ENCODE data around the gene PDE4D.

Gene PDE4D

DNA sequence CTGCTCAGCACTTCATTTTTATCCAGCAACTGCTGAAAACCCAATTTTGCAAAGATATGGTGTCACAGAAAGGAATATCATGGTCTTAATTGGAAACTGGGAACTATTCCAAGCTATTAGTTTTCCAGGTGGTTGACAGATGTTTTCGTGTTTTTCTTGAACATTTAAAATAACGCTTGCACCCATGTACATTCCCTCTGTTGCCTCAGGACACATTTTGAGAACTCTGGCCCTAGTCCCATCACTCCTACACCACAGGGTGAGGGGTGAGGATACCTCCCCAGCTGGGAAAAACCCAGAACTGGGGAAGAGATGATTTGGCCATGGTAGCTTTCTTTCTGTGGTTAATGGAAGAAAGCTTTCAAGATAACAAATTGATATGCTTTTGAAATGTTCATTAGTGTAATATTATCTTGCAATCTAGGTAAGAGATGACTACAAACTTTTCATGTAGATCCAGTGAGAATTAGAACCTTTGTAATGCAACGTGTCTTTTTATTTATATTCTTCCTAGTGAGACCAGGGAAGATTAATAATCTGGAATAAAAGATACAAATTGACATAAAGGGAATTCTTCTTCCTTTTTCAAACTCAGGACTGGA is 683.7 kb downstream of the PDE4D start:
- no peak for DNase-seq (ENCODE audit: low read depth, low spot score)

GRCh38 chr5:59208474-59208873 is 685.1 kb downstream of the PDE4D start:
- no peak for DNase-seq (ENCODE audit: low read depth, low spot score)

GRCh38 chr5:59207401-59207800 is 686.1 kb downstream of the PDE4D start:
- no peak for DNase-seq (ENCODE audit: low read depth, low spot score)

DNA sequence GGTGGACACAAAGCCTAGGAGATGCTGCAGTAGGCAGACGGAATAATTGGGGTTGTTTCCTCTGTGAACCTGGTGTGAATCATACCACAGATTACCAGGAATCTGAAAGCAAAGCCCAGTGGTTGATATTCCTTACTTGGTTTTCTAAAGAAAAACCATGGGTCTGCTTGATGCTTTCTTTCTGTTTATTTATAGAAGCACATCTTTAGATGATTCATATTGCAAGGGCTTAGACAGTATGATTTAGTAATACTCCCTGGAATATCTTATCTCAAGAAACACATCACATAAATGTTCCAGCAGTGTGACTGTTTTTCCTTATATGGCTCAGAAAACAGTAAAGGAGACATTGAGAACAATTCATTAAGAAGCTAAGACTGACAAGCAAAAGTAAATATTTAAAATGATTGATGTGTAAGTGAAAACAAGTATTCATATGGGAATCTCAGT is 687.4 kb downstream of the PDE4D start:
- DNase-seq (ENCODE audit: low read depth, low spot score): no peak

DNA sequence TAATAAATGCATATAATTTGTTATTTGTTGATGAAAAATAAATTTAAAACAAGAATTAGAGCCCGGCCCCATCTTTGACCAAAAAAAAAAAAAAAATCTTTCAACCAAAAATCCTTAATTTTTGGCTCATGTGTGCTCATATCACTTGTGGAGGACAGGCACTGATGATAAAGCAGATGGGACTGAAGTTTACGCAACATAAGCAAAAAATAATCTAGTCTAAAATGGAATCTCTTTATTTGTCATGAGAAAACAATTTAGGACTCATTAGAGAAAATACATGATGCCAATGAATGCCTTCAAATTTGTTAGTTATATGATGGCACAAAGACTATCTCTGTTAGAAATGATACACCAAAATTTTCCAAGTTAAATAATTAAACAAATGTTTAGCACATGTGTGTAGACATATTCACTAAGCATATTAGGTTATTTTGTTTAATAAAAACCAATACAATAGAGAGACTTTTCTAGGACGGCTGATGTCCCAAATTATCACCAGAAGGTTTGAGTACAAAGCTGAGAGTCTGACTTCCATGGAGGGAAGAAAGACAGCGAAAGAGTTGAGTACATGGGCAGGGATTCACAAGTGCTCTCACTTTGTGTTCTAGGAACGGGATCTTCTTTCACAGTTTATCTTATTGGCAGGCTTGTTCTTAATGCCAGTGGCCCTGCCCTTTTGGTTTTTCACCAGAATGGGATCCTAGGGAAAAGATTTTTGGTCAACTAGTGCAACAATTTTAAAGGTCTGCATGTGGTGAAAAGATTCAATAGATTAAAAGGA is 689.2 kb downstream of the PDE4D start:
- no peak for DNase-seq (ENCODE audit: low read depth, low spot score)

DNA sequence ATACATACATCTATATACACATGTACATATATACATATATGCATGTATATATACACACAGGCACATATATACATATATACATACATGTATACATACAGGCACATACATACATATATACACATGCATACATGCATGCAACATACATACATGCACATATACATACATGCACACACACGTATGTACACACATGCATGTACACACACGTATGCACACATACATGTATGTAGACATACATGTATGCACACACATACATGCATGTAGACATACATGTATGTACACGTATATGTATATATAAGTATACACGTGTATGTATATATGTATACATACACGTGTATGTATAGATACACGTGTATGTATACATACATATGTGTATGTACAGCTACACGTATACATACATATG is 693.7 kb downstream of the PDE4D start:
- no peak for DNase-seq (ENCODE audit: low read depth, low spot score)

DNA sequence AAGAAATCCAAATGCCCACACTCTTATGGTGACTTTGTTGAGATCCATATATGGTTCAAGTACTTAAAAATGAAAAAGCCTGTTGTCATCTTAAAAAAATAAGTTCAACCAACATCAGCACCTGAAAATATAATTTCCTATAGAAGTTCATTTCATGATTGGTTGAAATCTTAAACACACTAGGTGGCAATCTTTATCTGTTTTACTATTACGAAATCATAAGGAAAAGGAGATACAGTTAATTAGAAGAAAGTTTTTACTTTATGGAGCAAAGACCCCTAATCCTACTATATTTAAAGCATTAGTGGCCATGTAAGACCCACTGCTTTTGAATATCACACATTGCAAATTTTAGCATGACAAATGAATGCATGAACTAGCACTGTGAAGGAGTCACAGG is 694.7 kb downstream of the PDE4D start:
- no peak for DNase-seq (ENCODE audit: low read depth, low spot score)

DNA sequence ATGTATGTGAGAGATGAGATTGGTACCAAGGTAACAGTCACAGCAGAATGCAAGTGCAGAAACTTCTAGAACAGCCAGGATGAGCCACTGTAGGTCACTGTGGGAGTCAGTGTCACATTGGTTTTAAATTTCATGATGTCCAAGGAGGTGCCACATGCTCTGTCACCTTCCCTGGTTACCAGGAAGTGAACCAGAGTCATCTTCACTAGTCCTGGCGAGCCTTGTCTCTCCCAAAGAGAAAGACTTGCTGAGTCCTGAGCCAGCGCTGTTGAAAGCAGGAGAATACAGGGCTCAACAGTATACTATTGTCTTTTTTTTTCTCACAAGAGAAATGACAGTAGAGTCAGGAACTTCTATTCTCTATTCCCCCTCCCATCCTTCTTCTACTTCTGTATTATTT is 695.2 kb downstream of the PDE4D start:
- DNase-seq (ENCODE audit: low read depth, low spot score): no peak

DNA sequence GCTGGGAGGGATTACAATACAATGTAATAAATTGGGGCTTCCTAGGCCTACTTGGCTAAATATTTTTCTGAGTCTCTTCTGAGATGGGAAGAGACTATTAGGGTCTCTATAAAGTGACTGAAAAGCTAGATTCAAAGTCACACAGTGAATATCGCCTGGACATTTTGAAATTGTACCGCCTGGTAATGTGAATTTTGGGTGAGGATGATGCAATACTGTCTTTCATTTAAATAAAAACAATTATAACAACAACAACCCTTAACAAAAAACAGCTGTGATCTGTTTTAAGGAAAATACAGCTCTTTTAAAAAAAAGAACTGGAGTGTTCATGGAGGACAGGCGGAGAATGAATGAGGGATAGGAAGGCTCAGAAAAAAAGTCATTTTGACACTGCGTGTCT is 695.6 kb downstream of the PDE4D start:
- no peak for DNase-seq (ENCODE audit: low read depth, low spot score)

- no peak for DNase-seq (ENCODE audit: low read depth, low spot score)
These were observed 699.8 kb downstream of the PDE4D start for GRCh38 chr5:59193616-59194319.

GRCh38 chr5:59190746-59191145 is 702.8 kb downstream of the PDE4D start:
- DNase-seq (ENCODE audit: low read depth, low spot score): no peak

DNA sequence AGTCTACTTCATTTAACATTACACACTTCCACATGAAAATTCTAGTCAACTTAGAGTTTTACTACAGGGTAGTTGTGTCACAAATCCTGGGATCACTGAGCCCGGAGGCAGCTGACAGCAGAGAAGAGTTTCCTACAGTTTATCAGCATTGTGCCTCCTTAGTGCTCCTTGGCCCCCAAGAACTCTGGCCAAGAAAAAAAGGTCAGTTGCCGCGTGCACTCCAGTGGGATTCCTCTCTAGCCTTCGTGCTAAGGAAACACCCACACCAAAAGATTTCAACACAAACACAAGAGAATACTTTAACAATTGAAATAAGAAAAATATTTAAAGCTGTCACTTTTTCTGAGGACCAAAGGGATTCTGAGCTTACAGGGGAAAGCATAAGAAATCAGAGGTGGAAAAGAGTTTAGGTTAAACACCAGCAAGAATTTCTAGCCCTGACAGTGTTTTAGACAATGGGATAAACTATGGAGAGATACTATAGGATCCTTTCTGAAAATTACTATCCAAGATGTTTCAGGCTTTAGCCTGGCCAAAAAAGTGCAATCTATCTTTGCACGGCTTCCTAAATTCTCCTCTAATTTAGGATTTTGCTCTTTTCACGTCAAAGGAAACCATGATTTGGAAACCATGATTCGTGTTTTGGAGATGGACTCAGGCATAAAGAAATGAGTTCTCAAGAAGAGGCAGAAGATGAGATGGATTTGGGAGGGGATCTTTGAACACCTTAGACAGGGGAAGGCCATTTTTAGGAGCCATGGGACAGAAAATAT is 703.9 kb downstream of the PDE4D start:
- no peak for DNase-seq (ENCODE audit: low read depth, low spot score)

DNA sequence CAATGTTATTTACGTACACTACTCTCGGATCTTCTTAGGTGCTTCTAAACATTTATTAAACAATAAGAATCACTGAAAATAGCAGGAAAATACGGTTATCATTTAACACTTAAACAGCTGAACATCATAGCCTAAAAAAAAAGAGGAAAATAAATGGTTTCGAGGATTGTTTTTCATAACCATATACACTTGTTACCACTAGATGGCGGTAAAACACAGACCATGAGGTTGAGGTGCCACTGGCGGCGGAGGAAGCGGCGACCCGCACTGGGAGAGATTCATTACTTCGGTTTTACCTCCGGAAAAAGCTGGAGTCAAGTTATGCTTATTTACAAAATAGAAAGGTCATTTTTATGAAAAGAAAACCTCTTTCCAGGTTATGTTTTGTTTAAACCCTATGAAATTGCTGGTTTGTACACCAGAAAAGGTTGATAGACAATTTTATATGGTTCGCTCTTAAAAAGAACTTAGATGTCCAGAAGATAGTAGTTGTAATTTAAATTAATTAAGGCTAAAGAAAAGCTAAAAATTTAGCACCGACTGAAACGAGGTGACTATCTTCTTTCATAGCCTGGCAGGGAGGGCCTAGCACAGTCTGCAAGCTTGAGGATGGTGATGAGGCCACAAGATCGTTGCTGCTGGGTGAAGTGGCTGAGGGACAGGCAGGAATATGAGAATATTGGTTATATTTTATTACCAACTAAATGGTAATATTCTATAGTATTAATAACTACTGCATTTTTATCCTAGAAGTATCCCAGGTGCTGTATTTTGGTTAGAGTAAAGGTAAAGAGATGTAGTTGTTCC is 704.9 kb downstream of the PDE4D start:
- DNase-seq (ENCODE audit: low read depth, low spot score): peak; percentile 56

- DNase-seq (ENCODE audit: low read depth, low spot score): no peak
These were observed 705.7 kb downstream of the PDE4D start for GRCh38 chr5:59187857-59188256.

GRCh38 chr5:59186623-59187022 is 706.9 kb downstream of the PDE4D start:
- no peak for DNase-seq (ENCODE audit: low read depth, low spot score)

DNA sequence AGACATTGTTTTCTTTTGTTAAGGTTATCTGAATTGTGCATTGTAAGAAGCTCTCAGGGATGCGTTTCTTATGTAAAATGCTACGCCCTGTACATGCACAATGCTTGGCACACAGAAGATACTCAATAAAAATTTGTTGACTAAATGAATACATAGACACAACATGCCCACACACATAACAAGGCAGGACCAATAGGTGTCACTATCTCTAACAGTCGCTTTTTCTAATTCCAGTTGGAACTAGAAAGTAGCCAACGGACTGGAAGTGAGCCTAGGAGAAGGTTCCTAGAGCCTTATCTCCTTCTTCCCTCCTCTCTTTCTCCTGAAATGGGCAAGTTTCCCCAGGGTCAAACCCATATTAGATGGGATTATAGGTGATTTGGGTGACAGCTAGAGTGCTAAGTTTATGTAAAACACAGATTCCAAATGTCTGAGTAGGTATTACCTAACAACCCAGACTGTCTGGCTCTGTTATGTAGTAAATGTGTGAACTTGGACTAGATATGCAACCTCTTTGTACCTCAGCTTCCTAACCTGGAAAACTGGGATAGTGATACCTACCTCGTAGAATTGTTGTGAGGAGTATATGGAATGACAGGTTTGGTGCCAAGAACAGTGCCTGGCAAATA is 707.7 kb downstream of the PDE4D start:
- DNase-seq (ENCODE audit: low read depth, low spot score): no peak

- DNase-seq (ENCODE audit: low read depth, low spot score): no peak
These were observed 708.8 kb downstream of the PDE4D start for GRCh38 chr5:59184769-59185168.

- DNase-seq (ENCODE audit: low read depth, low spot score): no peak
These were observed 710.8 kb downstream of the PDE4D start for GRCh38 chr5:59182760-59183159.

- DNase-seq (ENCODE audit: low read depth, low spot score): no peak
These were observed 713.0 kb downstream of the PDE4D start for GRCh38 chr5:59180515-59180914.

GRCh38 chr5:59179704-59180103 is 713.8 kb downstream of the PDE4D start:
- DNase-seq (ENCODE audit: low read depth, low spot score): no peak

DNA sequence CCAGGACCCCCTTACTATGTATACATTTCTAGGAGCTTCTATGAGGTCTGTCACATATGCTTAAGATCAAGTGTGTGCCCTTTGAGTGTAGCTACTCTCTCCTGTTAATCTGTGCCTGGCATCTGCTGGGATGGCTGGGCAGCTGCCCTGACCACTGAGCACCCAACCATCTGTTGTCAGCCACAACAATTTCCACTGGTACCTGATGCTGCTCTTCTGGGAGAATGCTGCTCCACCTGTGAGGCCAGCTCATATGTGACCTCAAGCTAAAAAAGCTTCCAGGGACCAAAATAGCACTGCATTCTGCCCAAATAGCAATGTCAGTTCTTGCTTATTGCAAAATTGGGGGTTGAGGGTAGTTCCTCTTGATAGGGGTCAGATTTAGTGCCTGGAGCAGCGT is 715.0 kb downstream of the PDE4D start:
- no peak for DNase-seq (ENCODE audit: low read depth, low spot score)
